Measurements from ENCODE around the gene CTRB1. TPM values are rescaled to one million over a fixed set of nuclear protein-coding genes. Genes with fewer than 3 reads are reported as not detected.

Gene CTRB1
- total RNA-seq, 4 donors from 2014 or later = not detected

- no peak for DNase-seq
These were observed 25.5 kb upstream of the CTRB1 start for GRCh38 chr16:75193265-75193650.

GRCh38 chr16:75193730-75194444, 24.9 kb upstream of the CTRB1 start:
- DNase-seq = no peak
- WGBS, 2 donors = 84 to 85% methylated on average over 9 to 10 of the region's 10 CpGs
- no peaks in the 10 kb centered on the region for H3K4me1 ChIP-seq
- H3K9me3 ChIP-seq = no peaks in the 10 kb centered on the region
- H3K36me3 ChIP-seq = no peaks in the 10 kb centered on the region
- no peak overlapping the region for H3K4me3 ChIP-seq (replicated peaks in 1 of 3)
- no peak overlapping the region for H3K27ac ChIP-seq
- H3K27me3 ChIP-seq = no peaks in the 10 kb centered on the region
- TF ChIP-seq POLR2A (IDR thresholded peaks at IDR 0.05) (no peak), CTCF (IDR thresholded peaks at IDR 0.05) (no peak)
- intact Hi-C loops (cut with DNase I) = no loop called here

More at GRCh38 chr16:75193265-75193650, 25.5 kb upstream of the CTRB1 start:
- Histone ChIP-seq H3K27me3 (no peaks in the 10 kb centered on the region), H3K9me3 (no peaks in the 10 kb centered on the region), H3K27ac (no peak overlapping the region), H3K4me3 (replicated peaks in 1 of 3) (no peak overlapping the region), H3K36me3 (no peaks in the 10 kb centered on the region), H3K4me1 (no peaks in the 10 kb centered on the region)
- intact Hi-C loops (cut with DNase I) = no loop called here
- 94 to 96% methylated on average over 4 of the region's 4 CpGs for WGBS, 2 donors
- TF ChIP-seq POLR2A (IDR thresholded peaks at IDR 0.05) = no peak
- no peak for TF ChIP-seq CTCF (IDR thresholded peaks at IDR 0.05)

- Histone ChIP-seq H3K9me3 (no peaks in the 10 kb centered on the region), H3K4me1 (no peaks in the 10 kb centered on the region), H3K27me3 (no peaks in the 10 kb centered on the region), H3K4me3 (replicated peaks in 1 of 3) (no peak overlapping the region), H3K36me3 (no peaks in the 10 kb centered on the region), H3K27ac (no peak overlapping the region)
- intact Hi-C loops (cut with DNase I) = loop anchor here (5.0 kb wide), 1 partner anchor 36 kb away; no protein-coding TSS in a partner anchor
- DNase-seq = no peak
- TF ChIP-seq POLR2A (IDR thresholded peaks at IDR 0.05) = no peak
- WGBS, 2 donors = 85 to 87% methylated on average over 24 of the region's 24 CpGs
These were observed 22.7 kb upstream of the CTRB1 start for GRCh38 chr16:75195811-75196790.

- Histone ChIP-seq H3K27me3 (no peaks in the 10 kb centered on the region), H3K27ac (no peak overlapping the region), H3K36me3 (no peaks in the 10 kb centered on the region), H3K9me3 (no peaks in the 10 kb centered on the region), H3K4me3 (replicated peaks in 1 of 3) (no peak overlapping the region), H3K4me1 (no peaks in the 10 kb centered on the region)
- DNase-seq = no peak
- intact Hi-C loops (cut with DNase I) = loop anchor here (5.0 kb wide), 1 partner anchor 35 kb away; no protein-coding TSS in a partner anchor
- 67 to 83% methylated on average over 8 to 9 of the region's 9 CpGs for WGBS, 2 donors
- TF ChIP-seq POLR2A (IDR thresholded peaks at IDR 0.05) = no peak
- no peak for TF ChIP-seq CTCF (IDR thresholded peaks at IDR 0.05)
These were observed 22.0 kb upstream of the CTRB1 start for GRCh38 chr16:75196836-75197235.

GRCh38 chr16:75197522-75198134, 21.2 kb upstream of the CTRB1 start:
- Histone ChIP-seq H3K4me3 (replicated peaks in 1 of 3) (no peak overlapping the region), H3K27ac (no peak overlapping the region), H3K36me3 (no peaks in the 10 kb centered on the region), H3K4me1 (no peaks in the 10 kb centered on the region), H3K27me3 (no peaks in the 10 kb centered on the region), H3K9me3 (no peaks in the 10 kb centered on the region)
- no peak for DNase-seq
- WGBS, 2 donors = 67 to 70% methylated on average over 14 of the region's 14 CpGs
- intact Hi-C loops (cut with DNase I) = loop anchor here (5.0 kb wide), 1 partner anchor 35 kb away; no protein-coding TSS in a partner anchor
- TF ChIP-seq CTCF (IDR thresholded peaks at IDR 0.05) = no peak

All from thyroid gland (tissue), 4 donors.